H1 (cell line): ENCODE data around the gene TEX48. TPM values are rescaled to one million over a fixed set of nuclear protein-coding genes. Genes with fewer than 3 reads are reported as not detected.

Source experiments
- CTCF ChIA-PET: fragments of 300-600 bp; sonication (Branson Sonifier 250); formaldehyde crosslinking; loops from one replicate; lab custom pipeline; 2021; ENCODE audit not compliant: partially characterized antibody; lab: Charles Lee
- POLR2A ChIA-PET: fragments of 300-600 bp; sonication (Branson Sonifier 250); formaldehyde crosslinking; loops from one replicate; lab custom pipeline; 2021; ENCODE audit warnings: inconsistent platforms; ENCODE audit not compliant: partially characterized antibody; lab: Charles Lee
- DNase-seq, 2 experiments: peaks; one replicate each; pipeline versions ENCODE4 v3.0.0 to v3.0.0-alpha.2; 2010 to 2022; ENCODE audit warnings: low spot score in 2 of 2, low read depth in 1 of 2, mixed read lengths in 1 of 2
- FAIRE-seq: peaks from 2 replicates; lab custom pipeline; 2011; peaks lifted over from hg19 to GRCh38; lab: Jason Lieb, UNC
- H2AFZ ChIP-seq: 2 replicates; pipeline ENCODE4 v1.8.1; 2012; ENCODE audit warnings: low read length, inconsistent platforms
- H2AK5ac ChIP-seq: 2 replicates; pipeline ENCODE4 v1.6.1; 2013; ENCODE audit warnings: low read depth, low read length
- H2BK120ac ChIP-seq: replicated peaks from 2 replicates; pipeline ENCODE3; 2013; ENCODE audit warnings: low read depth, low read length, inconsistent platforms
- H2BK12ac ChIP-seq: 2 replicates; pipeline ENCODE4 v1.6.1; 2013; ENCODE audit warnings: low read depth, low read length
- H2BK15ac ChIP-seq: 2 replicates; pipeline ENCODE4 v1.6.1; 2013; ENCODE audit warnings: low read length
- H2BK20ac ChIP-seq: 2 replicates; pipeline ENCODE4 v1.6.1; 2013; ENCODE audit warnings: low read length
- H2BK5ac ChIP-seq: 2 replicates; pipeline ENCODE4 v1.6.1; 2013; ENCODE audit warnings: low read depth, low read length
- H3K14ac ChIP-seq: 2 replicates; pipeline ENCODE4 v1.6.1; 2013; ENCODE audit warnings: inconsistent platforms; ENCODE audit not compliant: insufficient read length
- H3K18ac ChIP-seq: 2 replicates; pipeline ENCODE4 v1.6.1; 2013; ENCODE audit warnings: low read length; ENCODE audit errors: extremely low read depth
- H3K23ac ChIP-seq: 2 replicates; pipeline ENCODE4 v1.6.1; 2013; ENCODE audit warnings: inconsistent platforms; ENCODE audit not compliant: insufficient read length
- H3K23me2 ChIP-seq: 2 replicates; pipeline ENCODE4 v1.6.1; 2013; ENCODE audit warnings: low read depth, low read length
- H3K27ac ChIP-seq: 2 replicates; pipeline ENCODE4 v1.6.1; 2011; ENCODE audit warnings: low read depth, low read length, inconsistent platforms
- H3K27me3 ChIP-seq, 4 experiments: replicated peaks in 1 of 4; 1 replicate in 1 of 4; 2 replicates in 3 of 4; pipeline versions ENCODE4 v1.6.1 to v1.8.1; 2011 to 2013; ENCODE audit warnings: low read length in 3 of 4, mild to moderate bottlenecking in 3 of 4, inconsistent platforms in 2 of 4, mixed read lengths in 2 of 4, moderate library complexity in 1 of 4; ENCODE audit not compliant: control insufficient read depth in 3 of 4, insufficient read depth in 3 of 4; ENCODE audit errors: extremely low read depth in 1 of 4
- H3K36me3 ChIP-seq, 4 experiments: 2 replicates each; pipeline versions ENCODE4 v1.6.1 to v1.8.1; 2011 to 2013; ENCODE audit warnings: mild to moderate bottlenecking in 4 of 4, low read length in 3 of 4, moderate library complexity in 2 of 4, control low read depth in 1 of 4, inconsistent platforms in 1 of 4; ENCODE audit not compliant: insufficient read depth in 4 of 4, control insufficient read depth in 2 of 4
- H3K4ac ChIP-seq: replicated peaks from 2 replicates; pipeline ENCODE3; 2013; ENCODE audit warnings: low read length, low read depth, mixed read lengths, inconsistent platforms; ENCODE audit not compliant: insufficient read length
- H3K4me1 ChIP-seq, 4 experiments: replicated peaks in 1 of 4; 1 replicate in 1 of 4; 2 replicates in 3 of 4; pipeline versions ENCODE4 v1.6.1 to v1.8.1; 2011 to 2013; ENCODE audit warnings: low read length in 3 of 4, inconsistent platforms in 2 of 4, mixed read lengths in 1 of 4; ENCODE audit not compliant: insufficient read depth in 4 of 4, control insufficient read depth in 3 of 4
- H3K4me2 ChIP-seq, 2 experiments: 2 replicates each; pipeline versions ENCODE4 v1.6.1 to v1.8.1; 2011 to 2013; ENCODE audit warnings: low read depth in 2 of 2, low read length in 2 of 2, control low read depth in 1 of 2, inconsistent platforms in 1 of 2, mild to moderate bottlenecking in 1 of 2; ENCODE audit not compliant: insufficient read depth in 1 of 2
- H3K4me3 ChIP-seq, 4 experiments: fragments of 200-600, 300-600 bp in 1 of 4; sonication (generic), shearing (Covaris generic), sonication (Bioruptor Twin) in 1 of 4; 2 replicates each; pipeline versions ENCODE4 v1.5.1 to v1.8.1; 2011 to 2016; ENCODE audit warnings: low read length in 4 of 4, low read depth in 3 of 4, control low read depth in 2 of 4, inconsistent platforms in 2 of 4, mild to moderate bottlenecking in 2 of 4, mixed read lengths in 1 of 4, moderate library complexity in 1 of 4; ENCODE audit not compliant: insufficient read depth in 2 of 4; ENCODE audit errors: extremely low read depth in 1 of 4
- H3K56ac ChIP-seq: replicated peaks from 2 replicates; pipeline ENCODE3; 2013; ENCODE audit warnings: low read depth, mild to moderate bottlenecking, mixed read lengths, low read length, inconsistent platforms; ENCODE audit not compliant: insufficient read length
- H3K79me1 ChIP-seq: 2 replicates; pipeline ENCODE4 v1.6.1; 2013; ENCODE audit warnings: low read depth, low read length, control low read depth
- H3K79me2 ChIP-seq, 2 experiments: 2 replicates each; pipeline versions ENCODE4 v1.6.1 to v1.8.1; 2012 to 2013; ENCODE audit warnings: low read length in 2 of 2, mild to moderate bottlenecking in 2 of 2, inconsistent platforms in 1 of 2; ENCODE audit not compliant: insufficient read depth in 2 of 2, control insufficient read depth in 1 of 2
- H3K9ac ChIP-seq, 4 experiments: replicated peaks in 1 of 4; 1 replicate in 1 of 4; 2 replicates in 3 of 4; pipeline versions ENCODE4 v1.6.1 to v1.8.1; 2011 to 2013; ENCODE audit warnings: low read depth in 3 of 4, low read length in 3 of 4, control low read depth in 2 of 4, mild to moderate bottlenecking in 2 of 4, moderate library complexity in 2 of 4, inconsistent platforms in 1 of 4; ENCODE audit errors: extremely low read depth in 1 of 4
- H3K9me3 ChIP-seq, 2 experiments: 2 replicates each; pipeline versions ENCODE4 v1.6.1 to v1.8.1; 2012 to 2013; ENCODE audit warnings: mild to moderate bottlenecking in 2 of 2, moderate library complexity in 2 of 2, control low read depth in 1 of 2, inconsistent platforms in 1 of 2, low read depth in 1 of 2, low read length in 1 of 2, mixed read lengths in 1 of 2; ENCODE audit not compliant: insufficient read depth in 2 of 2
- H4K20me1 ChIP-seq, 2 experiments: replicated peaks in 1 of 2; 2 replicates each; pipeline versions ENCODE3 to v1.8.1; 2011 to 2013; ENCODE audit warnings: inconsistent platforms in 2 of 2, low read length in 2 of 2, mild to moderate bottlenecking in 1 of 2; ENCODE audit not compliant: insufficient read depth in 2 of 2, control insufficient read depth in 1 of 2
- H4K5ac ChIP-seq: 2 replicates; pipeline ENCODE4 v1.6.1; 2013; ENCODE audit warnings: low read length, low read depth, mixed read lengths, inconsistent platforms; ENCODE audit not compliant: insufficient read length
- H4K8ac ChIP-seq: 2 replicates; pipeline ENCODE4 v1.8.0; 2013; ENCODE audit warnings: mild to moderate bottlenecking, moderate library complexity, low read length, inconsistent platforms; ENCODE audit not compliant: insufficient read depth; ENCODE audit errors: extremely low read depth
- H4K91ac ChIP-seq: replicated peaks from 2 replicates; pipeline ENCODE3; 2013; ENCODE audit warnings: low read length, mixed read lengths, inconsistent platforms; ENCODE audit not compliant: insufficient read length
- BCL11A ChIP-seq, 2 experiments: IDR thresholded peaks; one replicate each; pipeline ENCODE4 v1.6.1; 2011; ENCODE audit warnings: low read depth in 2 of 2, low read length in 2 of 2, mild to moderate bottlenecking in 2 of 2
- BRCA1 ChIP-seq: IDR thresholded peaks from 2 replicates; pipeline ENCODE4 v1.6.1; 2012; ENCODE audit warnings: low read depth, low read length, improper control_type of control experiment
- CHD2 ChIP-seq: IDR thresholded peaks from 2 replicates; pipeline ENCODE4 v1.6.1; 2012; ENCODE audit warnings: low read length, improper control_type of control experiment
- EP300 ChIP-seq, 2 experiments: IDR thresholded peaks; 1 replicate in 1 of 2; 2 replicates in 1 of 2; pipeline ENCODE4 v1.6.1; 2011 to 2012; ENCODE audit warnings: low read depth in 2 of 2, low read length in 2 of 2, mild to moderate bottlenecking in 2 of 2, borderline replicate concordance in 1 of 2, inconsistent platforms in 1 of 2, moderate library complexity in 1 of 2
- HDAC6 ChIP-seq: IDR thresholded peaks from one replicate; pipeline ENCODE4 v1.7.1; 2012; ENCODE audit warnings: low read depth, mild to moderate bottlenecking, inconsistent platforms, low read length, moderate library complexity
- NANOG ChIP-seq: IDR thresholded peaks from 2 replicates; pipeline ENCODE4 v1.6.1; 2011; ENCODE audit warnings: low read length, low read depth, mild to moderate bottlenecking, inconsistent platforms; ENCODE audit not compliant: insufficient read depth, poor library complexity, severe bottlenecking
- POLR2AphosphoS5 ChIP-seq: IDR thresholded peaks from 2 replicates; pipeline ENCODE4 v1.6.1; 2011; ENCODE audit warnings: low read depth, low read length
- RXRA ChIP-seq: IDR thresholded peaks from 2 replicates; pipeline ENCODE4 v1.6.1; 2011; ENCODE audit warnings: low read depth, mild to moderate bottlenecking, low read length, moderate library complexity; ENCODE audit not compliant: insufficient read depth
- SRF ChIP-seq: IDR thresholded peaks from 2 replicates; pipeline ENCODE4 v1.6.1; 2011; ENCODE audit warnings: mild to moderate bottlenecking, low read depth, low read length, moderate library complexity
- WGBS, 2 experiments: shearing (Covaris generic) in 1 of 2; methylation state at CpG; one replicate each; pipeline versions ENCODE4 v1.1.6 to v1.1.7; 2013 to 2015; ENCODE audit warnings: low lambda C conversion rate in 2 of 2, mixed read lengths in 2 of 2, inconsistent platforms in 1 of 2, low coverage in 1 of 2, missing lambda C conversion rate in 1 of 2; ENCODE audit not compliant: insufficient replicate concordance in 2 of 2, insufficient coverage in 1 of 2, insufficient read length in 1 of 2; ENCODE audit errors: extremely low coverage in 1 of 2, missing lambda C conversion rate in 1 of 2; 5-methylcytosine and 5-hydroxymethylcytosine counted together
- polyA plus RNA-seq, 7 experiments: library from polyadenylated mRNA; depleted of rRNA in 3 of 7; stranded (reverse) in 5 of 7; unstranded in 2 of 7; fragments of >200 nt in 5 of 7; fragments of 200-250 nt in 2 of 7; gene quantifications; 1 replicate in 5 of 7; 2 replicates in 1 of 7; 4 replicates in 1 of 7; pipeline versions ENCODE4 v1.2.1 to v1.2.3, GENCODE V29; 2011 to 2013; ENCODE audit warnings: missing spikeins in 2 of 7, mixed read lengths in 2 of 7
- total RNA-seq: library from RNA; stranded (reverse); fragmentation: NEBNext Ultra II Directional; extraction: Animal tissue kit (Norgen Biotek cat#: 25700); gene quantifications from 2 replicates; pipeline ENCODE4 v1.2.1, GENCODE V29; 2021
- TF ChIP-seq, protein P1 (sequence below): IDR thresholded peaks from 2 replicates; pipeline ENCODE4 v1.6.1; 2011; ENCODE audit warnings: low read length, improper control_type of control experiment
- TF ChIP-seq, protein P2 (sequence below): IDR thresholded peaks from 2 replicates; pipeline ENCODE4 v1.6.1; 2012; ENCODE audit warnings: inconsistent platforms

The TEX48 gene
- total and polyA plus RNA-seq, 2 of the 8 experiments (the other 6 are each of a cell fraction or from before 2014, with no cell fraction given), result not detected

DNA sequence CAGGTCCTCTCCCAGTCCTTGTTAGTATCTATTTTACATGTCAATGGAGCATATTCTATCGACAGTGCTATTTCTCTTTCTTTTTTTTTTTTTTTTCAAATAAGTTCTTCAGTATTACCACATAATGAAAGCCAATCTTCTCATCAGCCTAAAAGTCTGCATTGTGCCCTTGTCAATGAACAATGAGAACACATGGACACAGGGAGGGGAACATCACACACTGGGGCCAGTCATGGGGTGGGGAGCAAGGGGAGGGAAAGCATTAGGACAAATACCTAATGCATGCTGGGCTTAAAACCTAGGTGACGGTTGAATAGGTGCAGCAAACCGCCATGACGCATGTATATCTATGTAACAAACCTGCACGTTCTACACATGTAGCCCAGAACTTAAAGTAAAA lies 47.7 kb upstream of the TEX48 start:
- no peak overlapping the region for H3K4me2 ChIP-seq
- no peak overlapping the region for H2AK5ac ChIP-seq
- no peak overlapping the region for H3K56ac ChIP-seq
- H3K36me3 ChIP-seq, result no peaks in the 10 kb centered on the region
- H4K8ac ChIP-seq, result no peak overlapping the region
- no peaks in the 10 kb centered on the region for H3K27me3 ChIP-seq
- H4K5ac ChIP-seq, result no peak overlapping the region
- H2AFZ ChIP-seq, result no peak overlapping the region
- no peaks in the 10 kb centered on the region for H3K79me2 ChIP-seq
- H4K91ac ChIP-seq, result no peak overlapping the region
- peaks cover 3% of the 10 kb centered on the region; the same call in 1 of the 2 replicates for H3K23me2 ChIP-seq
- H3K4me1 ChIP-seq, result no peaks in the 10 kb centered on the region
- H3K9me3 ChIP-seq, result no peaks in the 10 kb centered on the region
- no peak overlapping the region for H2BK20ac ChIP-seq
- DNase-seq (no peak), FAIRE-seq (no peak)
- H2BK120ac ChIP-seq, result no peak overlapping the region
- H3K14ac ChIP-seq, result no peak overlapping the region
- H3K27ac ChIP-seq, result no peak overlapping the region
- no peak overlapping the region for H3K4ac ChIP-seq
- ChIA-PET POLR2A (no interaction called here), CTCF (interaction anchor here (0.8 to 1.0 kb wide), 2 partner anchors 179 to 283 kb away, joined by 3 read pairs; no protein-coding TSS in a partner anchor)
- H3K79me1 ChIP-seq, result no peaks in the 10 kb centered on the region
- H4K20me1 ChIP-seq, result peaks cover 0 to 2% of the 10 kb centered on the region in 2 experiments
- H2BK12ac ChIP-seq, result no peak overlapping the region
- H3K9ac ChIP-seq, result no peak overlapping the region
- no peak overlapping the region for H2BK5ac ChIP-seq
- no peak overlapping the region for H3K23ac ChIP-seq
- TF ChIP-seq, protein P1, sequence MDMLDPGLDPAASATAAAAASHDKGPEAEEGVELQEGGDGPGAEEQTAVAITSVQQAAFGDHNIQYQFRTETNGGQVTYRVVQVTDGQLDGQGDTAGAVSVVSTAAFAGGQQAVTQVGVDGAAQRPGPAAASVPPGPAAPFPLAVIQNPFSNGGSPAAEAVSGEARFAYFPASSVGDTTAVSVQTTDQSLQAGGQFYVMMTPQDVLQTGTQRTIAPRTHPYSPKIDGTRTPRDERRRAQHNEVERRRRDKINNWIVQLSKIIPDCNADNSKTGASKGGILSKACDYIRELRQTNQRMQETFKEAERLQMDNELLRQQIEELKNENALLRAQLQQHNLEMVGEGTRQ, result no peak
- no peak for TF ChIP-seq NANOG
- TF ChIP-seq HDAC6, result no peak
- no peak for TF ChIP-seq EP300 (IDR thresholded peaks at IDR 0.05; ENCODE audit: borderline replicate concordance in 1 of 2, low read depth in 2 of 2, low read length in 2 of 2)
- TF ChIP-seq BRCA1, result no peak
- no peak for TF ChIP-seq POLR2AphosphoS5
- no peak for TF ChIP-seq BCL11A (IDR thresholded peaks at IDR 0.05; ENCODE audit: low read depth in 2 of 2, low read length in 2 of 2)
- TF ChIP-seq RXRA, result no peak
- TF ChIP-seq, protein P2, sequence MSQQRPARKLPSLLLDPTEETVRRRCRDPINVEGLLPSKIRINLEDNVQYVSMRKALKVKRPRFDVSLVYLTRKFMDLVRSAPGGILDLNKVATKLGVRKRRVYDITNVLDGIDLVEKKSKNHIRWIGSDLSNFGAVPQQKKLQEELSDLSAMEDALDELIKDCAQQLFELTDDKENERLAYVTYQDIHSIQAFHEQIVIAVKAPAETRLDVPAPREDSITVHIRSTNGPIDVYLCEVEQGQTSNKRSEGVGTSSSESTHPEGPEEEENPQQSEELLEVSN, result no peak
- no peak for TF ChIP-seq SRF
- no peak for TF ChIP-seq CHD2
- H2BK15ac ChIP-seq, result no peak overlapping the region
- WGBS, 2 experiments, result 85% methylated on average over 5 of the region's 5 CpGs; no CpG with 5 or more reads in 1 of the 2 experiments
- H3K4me3 ChIP-seq, result no peak overlapping the region
- no peak overlapping the region for H3K18ac ChIP-seq
